B cell (primary cell): ENCODE data around the gene OTOGL. TPM values are rescaled to one million over a fixed set of nuclear protein-coding genes. Genes with fewer than 3 reads are reported as not detected.
"Not testable (repeated sequence)": the region's sequence is repeated elsewhere in the genome, so short reads cannot be mapped to it uniquely, and the experiment has no call there.

Source experiments
- ATAC-seq: fragments of 200-7000 bp; cut with Tn5 transposase; one replicate; pipeline ENCODE4 v1.10.0; 2021; ENCODE audit warnings: low read depth, mild to moderate bottlenecking, moderate number of reproducible peaks, moderate library complexity
- CTCF ChIA-PET: fragments of 350-600 bp; sonication (Branson Sonifier 250); formaldehyde crosslinking; loops from one replicate; lab custom pipeline; 2021; ENCODE audit warnings: antibody characterized with exemption, inconsistent platforms; lab: Charles Lee
- POLR2A ChIA-PET: fragments of 350-600 bp; sonication (Branson Sonifier 250); formaldehyde crosslinking; loops from one replicate; lab custom pipeline; 2021; ENCODE audit warnings: antibody characterized with exemption; lab: Charles Lee
- DNase-seq: peaks from one replicate; pipeline ENCODE4 v3.0.0; 2013
- H2AFZ ChIP-seq: 2 replicates; pipeline ENCODE4 v1.6.1; 2012; ENCODE audit warnings: mild to moderate bottlenecking, low read depth, low read length; ENCODE audit not compliant: insufficient read depth, poor library complexity, severe bottlenecking
- H3K27ac ChIP-seq, 2 donors: 1 replicate in 1 of 2; 2 replicates in 1 of 2; pipeline ENCODE4 v1.5.1; 2012 to 2013; ENCODE audit warnings: low read length in 2 of 2, mild to moderate bottlenecking in 2 of 2, moderate library complexity in 1 of 2
- H3K27me3 ChIP-seq, 4 experiments: fragments of 200-600 bp in 1 of 4; sonication (generic) in 1 of 4; replicated peaks in 1 of 4; 1 replicate in 2 of 4; 2 replicates in 2 of 4; pipeline versions ENCODE4 v1.6.1 to v1.7.0; 2013 to 2016; ENCODE audit warnings: low read length in 3 of 4, mild to moderate bottlenecking in 2 of 4, mixed read lengths in 1 of 4, moderate library complexity in 1 of 4; ENCODE audit not compliant: insufficient read depth in 4 of 4, control insufficient read depth in 3 of 4; ENCODE audit errors: control extremely low read depth in 1 of 4
- H3K36me3 ChIP-seq, 2 experiments: replicated peaks in 1 of 2; 1 replicate in 1 of 2; 2 replicates in 1 of 2; pipeline versions ENCODE4 v1.6.1 to v1.7.1; 2013; ENCODE audit warnings: low read length in 1 of 2; ENCODE audit not compliant: insufficient read depth in 2 of 2, control insufficient read depth in 1 of 2; ENCODE audit errors: control extremely low read depth in 1 of 2, extremely low read depth in 1 of 2
- H3K4me1 ChIP-seq, 2 donors: fragments of 200-600 bp in 1 of 2; sonication (generic) in 1 of 2; 1 replicate in 1 of 2; 2 replicates in 1 of 2; pipeline versions ENCODE4 v1.5.1 to v1.6.1; 2013 to 2017; ENCODE audit warnings: low read length in 2 of 2; ENCODE audit not compliant: control insufficient read depth in 2 of 2, insufficient read depth in 2 of 2
- H3K4me2 ChIP-seq: replicated peaks from 2 replicates; pipeline ENCODE3; 2012; ENCODE audit warnings: mild to moderate bottlenecking, low read depth, low read length; ENCODE audit not compliant: poor library complexity, severe bottlenecking
- H3K4me3 ChIP-seq, 5 experiments: fragments of 200-600 bp in 1 of 5; sonication (generic) in 1 of 5; 1 replicate in 3 of 5; 2 replicates in 2 of 5; pipeline versions ENCODE4 v1.5.1 to v1.7.0; 2011 to 2016; ENCODE audit warnings: low read length in 4 of 5, mild to moderate bottlenecking in 4 of 5, low read depth in 2 of 5, control low read depth in 1 of 5, moderate library complexity in 1 of 5; ENCODE audit not compliant: insufficient read depth in 1 of 5; ENCODE audit errors: control extremely low read depth in 1 of 5, extremely low read depth in 1 of 5
- H3K79me2 ChIP-seq: fragments of 200-600 bp; sonication (generic); one replicate; pipeline ENCODE4 v1.6.0; 2016; ENCODE audit warnings: low read length; ENCODE audit not compliant: control insufficient read depth, insufficient read depth
- H3K9ac ChIP-seq: fragments of 200-600 bp; sonication (generic); 2 replicates; pipeline ENCODE4 v1.6.1; 2017; ENCODE audit warnings: mild to moderate bottlenecking, low read length, moderate library complexity
- H3K9me3 ChIP-seq, 3 donors: one replicate each; pipeline versions ENCODE4 v1.6.1 to v1.7.1; 2013; ENCODE audit warnings: low read length in 2 of 3; ENCODE audit not compliant: control insufficient read depth in 2 of 3, insufficient read depth in 1 of 3; ENCODE audit errors: control extremely low read depth in 1 of 3
- H4K20me1 ChIP-seq: 2 replicates; pipeline ENCODE4 v1.6.0; 2012; ENCODE audit warnings: mild to moderate bottlenecking, low read length; ENCODE audit not compliant: insufficient read depth, control insufficient read depth, poor library complexity, severe bottlenecking
- H3K27ac Mint-ChIP-seq: one replicate; pipeline ENCODE4 v1.8.0; 2021; ENCODE audit warnings: mixed read lengths
- H3K27me3 Mint-ChIP-seq: one replicate; pipeline ENCODE4 v1.8.0; 2021; ENCODE audit warnings: mixed read lengths
- H3K4me1 Mint-ChIP-seq: one replicate; pipeline ENCODE4 v1.8.0; 2021; ENCODE audit warnings: mixed read lengths
- H3K4me3 Mint-ChIP-seq: one replicate; pipeline ENCODE4 v1.8.0; 2021; ENCODE audit warnings: mixed read lengths
- H3K9me3 Mint-ChIP-seq: one replicate; pipeline ENCODE4 v1.8.0; 2022; ENCODE audit warnings: mixed read lengths; ENCODE audit not compliant: insufficient read depth
- CTCF ChIP-seq: fragments of 200-600 bp; IDR thresholded peaks from one replicate; pipeline ENCODE4 v1.8.0; 2022; ENCODE audit warnings: antibody characterized with exemption, mild to moderate bottlenecking
- EZH2 ChIP-seq: IDR thresholded peaks from 2 replicates; pipeline ENCODE4 v1.6.1; 2012; ENCODE audit warnings: borderline replicate concordance, low read depth, mild to moderate bottlenecking, moderate library complexity, low read length; ENCODE audit not compliant: insufficient read depth, poor library complexity, severe bottlenecking
- WGBS: methylation state at CpG from one replicate; pipeline ENCODE4 v1.1.5; 2013; ENCODE audit warnings: missing lambda C conversion rate; ENCODE audit not compliant: insufficient coverage; 5-methylcytosine and 5-hydroxymethylcytosine counted together
- intact Hi-C: fragments of 100-400 bp; cut with micrococcal nuclease; formaldehyde crosslinking; loops from one replicate; pipeline ENCODE4 v1.10.0; 2022
- polyA plus RNA-seq: library from polyadenylated mRNA; depleted of rRNA; stranded (reverse); fragments of >200 nt; gene quantifications from 2 replicates; pipeline ENCODE4 v1.2.3, GENCODE V29; 2012
- total RNA-seq, 2 donors: library from RNA; stranded (reverse); fragments of 120-200 nt in 1 of 2; gene quantifications; 1 replicate in 1 of 2; 2 replicates in 1 of 2; pipeline versions ENCODE4 v1.2.3 to v1.2.4, GENCODE V29; 2013 to 2022

OTOGL gene
- total and polyA plus RNA-seq, 2 donors (not counting 1 experiment from before 2014, with no cell fraction given), result not detected

- Histone ChIP-seq H3K9me3 (no peaks in the 10 kb centered on the region), H2AFZ (no peak overlapping the region), H3K4me1 (no peaks in the 10 kb centered on the region), H3K36me3 (no peaks in the 10 kb centered on the region), H3K27ac (no peak overlapping the region), H3K79me2 (no peaks in the 10 kb centered on the region), H3K4me3 (no peak overlapping the region), H4K20me1 (no peaks in the 10 kb centered on the region), H3K9ac (no peak overlapping the region), H3K4me2 (no peak overlapping the region), H3K27me3 (no peaks in the 10 kb centered on the region)
- ATAC-seq (no peak), DNase-seq (no peak)
- WGBS, result 80% methylated on average over 2 of the region's 3 CpGs
- intact Hi-C loops, result no loop called here
- ChIA-PET CTCF (no interaction called here), POLR2A (no interaction called here)
- Mint-ChIP-seq H3K27ac (no peak overlapping the region), H3K4me3 (no peak overlapping the region), H3K4me1 (no peaks in the 10 kb centered on the region), H3K9me3 (no peaks in the 10 kb centered on the region), H3K27me3 (peaks cover 4% of the 10 kb centered on the region)
- TF ChIP-seq CTCF (no peak), EZH2 (no peak)
Measured at GRCh38 chr12:80213871-80214270, 114.5 kb downstream of the OTOGL start.

GRCh38 chr12:80217011-80217535 lies 117.7 kb downstream of the OTOGL start:
- ChIA-PET POLR2A (no interaction called here), CTCF (no interaction called here)
- intact Hi-C loops, result no loop called here
- 62% methylated on average over 4 of the region's 5 CpGs for WGBS
- no peaks in the 10 kb centered on the region for H3K4me1 Mint-ChIP-seq
- H3K9me3 Mint-ChIP-seq, result no peaks in the 10 kb centered on the region
- no peak overlapping the region for H3K4me3 Mint-ChIP-seq
- no peaks in the 10 kb centered on the region for H3K36me3 ChIP-seq
- no peak overlapping the region for H3K27ac ChIP-seq
- no peak overlapping the region for H3K4me3 ChIP-seq
- DNase-seq (no peak), ATAC-seq (no peak)
- no peaks in the 10 kb centered on the region for H4K20me1 ChIP-seq
- H3K27ac Mint-ChIP-seq, result no peak overlapping the region
- no peak overlapping the region for H2AFZ ChIP-seq
- no peak for TF ChIP-seq EZH2
- TF ChIP-seq CTCF, result no peak
- no peaks in the 10 kb centered on the region for H3K4me1 ChIP-seq
- H3K27me3 ChIP-seq, result no peaks in the 10 kb centered on the region
- no peak overlapping the region for H3K9ac ChIP-seq
- no peak overlapping the region for H3K4me2 ChIP-seq
- no peaks in the 10 kb centered on the region for H3K79me2 ChIP-seq
- peaks cover 4% of the 10 kb centered on the region for H3K27me3 Mint-ChIP-seq
- H3K9me3 ChIP-seq, result no peaks in the 10 kb centered on the region

- H3K36me3 ChIP-seq, H2AFZ ChIP-seq, CTCF ChIA-PET, H4K20me1 ChIP-seq, DNase-seq, H3K27ac ChIP-seq, H3K27ac Mint-ChIP-seq, intact Hi-C loops, H3K4me3 Mint-ChIP-seq, H3K9me3 ChIP-seq, H3K9ac ChIP-seq, H3K27me3 Mint-ChIP-seq, H3K9me3 Mint-ChIP-seq, H3K4me1 ChIP-seq, H3K4me2 ChIP-seq, ATAC-seq, H3K27me3 ChIP-seq, H3K4me1 Mint-ChIP-seq, POLR2A ChIA-PET, H3K4me3 ChIP-seq, H3K79me2 ChIP-seq: not testable (repeated sequence)
- 74% methylated on average over 2 of the region's 5 CpGs for WGBS
Measured at GRCh38 chr12:80218925-80219324, 119.6 kb downstream of the OTOGL start.
